ENCODE results near the gene THYN1. TPM values are rescaled to one million over a fixed set of nuclear protein-coding genes. Genes with fewer than 3 reads are reported as not detected.

Gene THYN1
- total and polyA plus RNA-seq, 2 of the 13 experiments (the other 11 are each of a cell fraction or from before 2014, with no cell fraction given), result 36.1 to 87.6 TPM

DNA sequence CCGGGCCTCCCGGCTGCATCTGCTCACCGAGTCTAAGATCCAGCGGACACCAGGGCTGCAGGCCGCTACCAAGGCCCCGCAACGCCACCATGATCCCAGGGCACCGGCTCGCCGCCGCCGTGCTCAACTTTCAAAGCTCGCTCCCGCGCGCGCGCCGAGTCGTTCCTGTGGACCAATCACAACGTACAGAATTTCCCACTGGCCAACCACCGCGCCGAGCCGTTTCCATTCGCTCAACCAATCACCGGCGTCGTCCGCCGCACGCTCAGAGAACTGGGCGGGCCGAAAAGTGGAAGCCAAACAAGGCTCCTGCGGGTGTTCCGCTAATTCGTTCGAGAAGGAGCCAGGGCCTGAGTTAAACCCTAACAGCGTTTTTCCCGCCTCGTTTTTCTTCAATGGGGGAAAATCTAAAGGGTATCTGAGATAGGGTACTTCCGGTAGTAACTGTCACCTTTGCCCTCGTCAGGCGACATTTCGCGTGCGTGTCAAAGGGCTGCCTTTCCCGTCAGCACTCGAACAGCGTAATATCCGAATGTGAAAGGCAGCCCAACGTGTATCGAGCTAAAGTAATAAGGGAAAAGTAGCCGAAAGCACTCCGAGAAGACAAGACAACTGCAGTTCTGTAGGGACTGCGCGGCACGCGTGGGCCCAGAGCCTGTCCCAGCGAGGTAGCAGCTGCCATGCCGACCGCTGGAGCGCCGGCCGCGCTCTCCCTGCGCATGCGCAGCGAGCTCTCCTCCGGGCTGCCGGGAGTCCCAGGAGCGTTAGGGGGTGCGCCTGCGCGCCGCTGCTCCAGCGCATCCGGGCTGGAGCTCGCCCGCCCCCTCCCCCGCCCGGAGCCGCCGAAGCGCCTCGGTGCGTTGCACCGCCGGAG lies 29.1 kb downstream of the THYN1 start, which contains the start of the genes NCAPD3 and VPS26B (continued):
- peak; percentile 55; the same call in 1 of the 2 replicates for TF ChIP-seq AHR (CRISPR knock-in tag; IDR thresholded peaks at IDR 0.05)
- no peak; the same call in 1 of the 2 replicates for TF ChIP-seq CBX5 (CRISPR knock-in tag; IDR thresholded peaks at IDR 0.05; ENCODE audit: borderline replicate concordance)
- TF ChIP-seq, protein P1, sequence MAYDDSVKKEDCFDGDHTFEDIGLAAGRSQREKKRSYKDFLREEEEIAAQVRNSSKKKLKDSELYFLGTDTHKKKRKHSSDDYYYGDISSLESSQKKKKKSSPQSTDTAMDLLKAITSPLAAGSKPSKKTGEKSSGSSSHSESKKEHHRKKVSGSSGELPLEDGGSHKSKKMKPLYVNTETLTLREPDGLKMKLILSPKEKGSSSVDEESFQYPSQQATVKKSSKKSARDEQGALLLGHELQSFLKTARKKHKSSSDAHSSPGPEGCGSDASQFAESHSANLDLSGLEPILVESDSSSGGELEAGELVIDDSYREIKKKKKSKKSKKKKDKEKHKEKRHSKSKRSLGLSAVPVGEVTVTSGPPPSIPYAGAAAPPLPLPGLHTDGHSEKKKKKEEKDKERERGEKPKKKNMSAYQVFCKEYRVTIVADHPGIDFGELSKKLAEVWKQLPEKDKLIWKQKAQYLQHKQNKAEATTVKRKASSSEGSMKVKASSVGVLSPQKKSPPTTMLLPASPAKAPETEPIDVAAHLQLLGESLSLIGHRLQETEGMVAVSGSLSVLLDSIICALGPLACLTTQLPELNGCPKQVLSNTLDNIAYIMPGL (CRISPR knock-in tag; IDR thresholded peaks at IDR 0.05; ENCODE audit: borderline replicate concordance in 1 of 2, low read depth in 1 of 2), result peak; percentile 67 to 69; a peak in 2 of 4 replicates
- peak; percentile 78 for TF ChIP-seq SP4 (CRISPR knock-in tag; IDR thresholded peaks at IDR 0.05)
- peak; percentile 97 for TF ChIP-seq MYPOP (CRISPR knock-in tag; IDR thresholded peaks at IDR 0.05)
- peak; percentile 23; the same call in 1 of the 2 replicates for TF ChIP-seq FOXP4 (CRISPR knock-in tag; IDR thresholded peaks at IDR 0.05)
- no peak for TF ChIP-seq ATF3 (CRISPR knock-in tag; IDR thresholded peaks at IDR 0.05)
- no peak; the same call in 1 of the 2 replicates for TF ChIP-seq ZNF746 (CRISPR knock-in tag; IDR thresholded peaks at IDR 0.05)
- TF ChIP-seq, protein P2, sequence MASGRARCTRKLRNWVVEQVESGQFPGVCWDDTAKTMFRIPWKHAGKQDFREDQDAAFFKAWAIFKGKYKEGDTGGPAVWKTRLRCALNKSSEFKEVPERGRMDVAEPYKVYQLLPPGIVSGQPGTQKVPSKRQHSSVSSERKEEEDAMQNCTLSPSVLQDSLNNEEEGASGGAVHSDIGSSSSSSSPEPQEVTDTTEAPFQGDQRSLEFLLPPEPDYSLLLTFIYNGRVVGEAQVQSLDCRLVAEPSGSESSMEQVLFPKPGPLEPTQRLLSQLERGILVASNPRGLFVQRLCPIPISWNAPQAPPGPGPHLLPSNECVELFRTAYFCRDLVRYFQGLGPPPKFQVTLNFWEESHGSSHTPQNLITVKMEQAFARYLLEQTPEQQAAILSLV (CRISPR knock-in tag; IDR thresholded peaks at IDR 0.05; ENCODE audit: borderline replicate concordance), result peak; percentile 69; the same call in 1 of the 2 replicates
- TF ChIP-seq KLF11 (CRISPR knock-in tag; IDR thresholded peaks at IDR 0.05), result no peak
- TF ChIP-seq AHDC1 (CRISPR knock-in tag; IDR thresholded peaks at IDR 0.05; ENCODE audit: borderline replicate concordance), result no peak
- TF ChIP-seq ISL2 (CRISPR knock-in tag; IDR thresholded peaks at IDR 0.05), result peak; percentile 58
- TF ChIP-seq, protein P3, sequence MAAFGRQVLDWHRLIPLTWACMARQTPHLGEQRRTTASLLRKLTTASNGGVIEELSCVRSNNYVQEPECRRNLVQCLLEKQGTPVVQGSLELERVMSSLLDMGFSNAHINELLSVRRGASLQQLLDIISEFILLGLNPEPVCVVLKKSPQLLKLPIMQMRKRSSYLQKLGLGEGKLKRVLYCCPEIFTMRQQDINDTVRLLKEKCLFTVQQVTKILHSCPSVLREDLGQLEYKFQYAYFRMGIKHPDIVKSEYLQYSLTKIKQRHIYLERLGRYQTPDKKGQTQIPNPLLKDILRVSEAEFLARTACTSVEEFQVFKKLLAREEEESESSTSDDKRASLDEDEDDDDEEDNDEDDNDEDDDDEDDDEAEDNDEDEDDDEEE (CRISPR knock-in tag; IDR thresholded peaks at IDR 0.05), result peak; percentile 69; the same call in 1 of the 2 replicates
